ENCODE measurements around the gene ASPSCR1. TPM values are rescaled to one million over a fixed set of nuclear protein-coding genes. Genes with fewer than 3 reads are reported as not detected.

The ASPSCR1 gene
- total RNA-seq, 1 experiment from 2014 or later = 54.9 TPM

DNA sequence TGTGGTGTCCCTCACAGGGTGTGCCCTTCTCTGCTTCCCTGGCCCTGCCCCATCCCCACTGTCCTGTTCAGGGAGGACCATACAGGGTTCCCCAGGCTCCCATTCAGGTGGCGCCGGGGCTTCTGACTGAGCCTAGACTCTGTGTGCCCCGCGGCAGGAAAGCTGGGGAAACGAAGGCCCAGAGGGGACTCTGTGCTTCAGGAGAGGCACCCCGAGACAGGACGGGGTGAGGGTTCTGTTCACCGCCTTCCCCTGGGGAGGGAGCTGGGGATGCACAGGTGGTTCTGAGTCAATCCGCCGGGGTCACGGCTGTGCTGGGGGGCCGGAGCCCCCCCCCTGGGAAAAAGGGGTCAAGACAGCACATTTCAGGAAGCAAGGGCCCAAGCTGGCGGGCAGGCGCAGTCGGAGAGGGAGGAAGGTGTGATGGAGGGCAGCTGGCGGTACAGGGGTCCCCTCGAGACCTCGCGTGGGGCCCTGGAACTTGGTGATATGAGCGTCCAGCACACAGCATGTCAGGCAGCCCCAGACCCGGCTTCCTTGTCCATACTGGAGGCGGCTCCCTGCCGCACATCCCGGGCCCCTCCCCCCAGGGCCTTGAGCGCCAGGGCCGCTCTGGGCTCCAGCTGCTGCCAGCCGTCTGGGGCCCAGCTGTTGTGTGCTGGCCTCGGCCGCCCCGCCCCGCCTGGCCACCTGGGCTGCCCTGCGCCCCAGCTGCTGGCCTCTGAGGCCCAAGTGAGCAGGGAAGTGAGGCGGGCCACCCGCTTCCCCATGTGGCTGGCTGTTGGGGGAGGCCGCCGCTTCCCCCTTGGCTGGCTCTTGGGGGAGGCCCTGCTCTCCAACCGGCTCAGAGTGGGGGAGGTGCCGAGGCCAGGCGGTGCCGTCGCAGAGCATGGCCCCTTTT, 10.8 kb upstream of the ASPSCR1 start:
- intact Hi-C loops (cut with micrococcal nuclease; ENCODE audit: unreplicated experiment) = loop anchor here (5.0 kb wide), 1 partner anchor 36 kb away; no protein-coding TSS in a partner anchor
- DNase-seq = no peak
- H4K20me1 ChIP-seq (ENCODE audit: insufficient read depth) = no peaks in the 10 kb centered on the region
- H3K36me3 ChIP-seq (ENCODE audit: low read depth) = no peaks in the 10 kb centered on the region
- POLR2A ChIA-PET (ENCODE audit: unreplicated experiment) = interaction anchor here (0.6 kb wide), 1 partner anchor 112 kb away, joined by 4 read pairs; no protein-coding TSS in a partner anchor
- H3K4me1 ChIP-seq (replicated peaks; ENCODE audit: insufficient read depth) = no peaks in the 10 kb centered on the region
- no peaks in the 10 kb centered on the region for H3K9me2 ChIP-seq (ENCODE audit: insufficient read depth)
- no peaks in the 10 kb centered on the region for H3K79me2 ChIP-seq (ENCODE audit: low read depth)
- CTCF ChIA-PET = no interaction called here
- H3K27ac ChIP-seq = no peak overlapping the region
- H3K4me2 ChIP-seq = no peak overlapping the region
- BruUV-seq (replicated peaks) = no TSS peak
- no peak overlapping the region for H2AFZ ChIP-seq
- H3K4me3 ChIP-seq = no peak overlapping the region
- H3K27me3 ChIP-seq (ENCODE audit: insufficient read depth, low read depth) = no peaks in the 10 kb centered on the region
- H3K9me3 ChIP-seq (ENCODE audit: insufficient read depth, low read depth) = no peaks in the 10 kb centered on the region
- H3F3A ChIP-seq (ENCODE audit: insufficient read depth, low read depth) = peaks cover 16% of the 10 kb centered on the region
- TF ChIP-seq EZH2 (IDR thresholded peaks at IDR 0.05; ENCODE audit: low read depth) = no peak
- TF ChIP-seq, protein P1, sequence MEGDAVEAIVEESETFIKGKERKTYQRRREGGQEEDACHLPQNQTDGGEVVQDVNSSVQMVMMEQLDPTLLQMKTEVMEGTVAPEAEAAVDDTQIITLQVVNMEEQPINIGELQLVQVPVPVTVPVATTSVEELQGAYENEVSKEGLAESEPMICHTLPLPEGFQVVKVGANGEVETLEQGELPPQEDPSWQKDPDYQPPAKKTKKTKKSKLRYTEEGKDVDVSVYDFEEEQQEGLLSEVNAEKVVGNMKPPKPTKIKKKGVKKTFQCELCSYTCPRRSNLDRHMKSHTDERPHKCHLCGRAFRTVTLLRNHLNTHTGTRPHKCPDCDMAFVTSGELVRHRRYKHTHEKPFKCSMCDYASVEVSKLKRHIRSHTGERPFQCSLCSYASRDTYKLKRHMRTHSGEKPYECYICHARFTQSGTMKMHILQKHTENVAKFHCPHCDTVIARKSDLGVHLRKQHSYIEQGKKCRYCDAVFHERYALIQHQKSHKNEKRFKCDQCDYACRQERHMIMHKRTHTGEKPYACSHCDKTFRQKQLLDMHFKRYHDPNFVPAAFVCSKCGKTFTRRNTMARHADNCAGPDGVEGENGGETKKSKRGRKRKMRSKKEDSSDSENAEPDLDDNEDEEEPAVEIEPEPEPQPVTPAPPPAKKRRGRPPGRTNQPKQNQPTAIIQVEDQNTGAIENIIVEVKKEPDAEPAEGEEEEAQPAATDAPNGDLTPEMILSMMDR (conservative IDR thresholded peaks at IDR 0.05) = no peak

DNA sequence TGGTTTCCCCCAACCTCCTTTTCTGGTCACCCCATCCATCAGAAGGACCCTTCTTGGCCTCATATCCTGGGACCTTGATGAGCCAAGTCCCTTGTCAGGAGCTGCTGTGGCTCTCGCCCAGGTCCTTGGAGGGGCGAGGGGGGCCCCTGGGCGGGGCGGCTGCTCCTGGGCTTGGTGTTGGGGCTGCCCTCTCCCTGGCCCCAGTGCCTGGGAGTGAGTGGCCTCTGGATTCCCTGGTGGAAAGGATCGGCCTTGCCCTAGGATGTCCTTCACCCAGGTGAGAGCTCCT, 10.2 kb upstream of the ASPSCR1 start:
- no TSS peak for BruUV-seq (replicated peaks)
- H4K20me1 ChIP-seq (ENCODE audit: insufficient read depth) = no peaks in the 10 kb centered on the region
- intact Hi-C loops (cut with micrococcal nuclease; ENCODE audit: unreplicated experiment) = loop anchor here (5.0 kb wide), 1 partner anchor 35 kb away; no protein-coding TSS in a partner anchor
- H3K36me3 ChIP-seq (ENCODE audit: low read depth) = no peaks in the 10 kb centered on the region
- no peak overlapping the region for H3K4me3 ChIP-seq
- TF ChIP-seq EZH2 (IDR thresholded peaks at IDR 0.05; ENCODE audit: low read depth) = no peak
- TF ChIP-seq, protein P1 (conservative IDR thresholded peaks at IDR 0.05) = no peak
- no peaks in the 10 kb centered on the region for H3K9me3 ChIP-seq (ENCODE audit: insufficient read depth, low read depth)
- H3K27ac ChIP-seq = no peak overlapping the region
- H3K9me2 ChIP-seq (ENCODE audit: insufficient read depth) = no peaks in the 10 kb centered on the region
- no peak overlapping the region for H3K4me2 ChIP-seq
- DNase-seq = no peak
- H2AFZ ChIP-seq = no peak overlapping the region
- H3K27me3 ChIP-seq (ENCODE audit: insufficient read depth, low read depth) = no peaks in the 10 kb centered on the region
- POLR2A ChIA-PET (ENCODE audit: unreplicated experiment) = no interaction called here
- no peaks in the 10 kb centered on the region for H3K79me2 ChIP-seq (ENCODE audit: low read depth)
- peaks cover 16% of the 10 kb centered on the region for H3F3A ChIP-seq (ENCODE audit: insufficient read depth, low read depth)
- CTCF ChIA-PET = no interaction called here
- no peaks in the 10 kb centered on the region for H3K4me1 ChIP-seq (replicated peaks; ENCODE audit: insufficient read depth)

DNA sequence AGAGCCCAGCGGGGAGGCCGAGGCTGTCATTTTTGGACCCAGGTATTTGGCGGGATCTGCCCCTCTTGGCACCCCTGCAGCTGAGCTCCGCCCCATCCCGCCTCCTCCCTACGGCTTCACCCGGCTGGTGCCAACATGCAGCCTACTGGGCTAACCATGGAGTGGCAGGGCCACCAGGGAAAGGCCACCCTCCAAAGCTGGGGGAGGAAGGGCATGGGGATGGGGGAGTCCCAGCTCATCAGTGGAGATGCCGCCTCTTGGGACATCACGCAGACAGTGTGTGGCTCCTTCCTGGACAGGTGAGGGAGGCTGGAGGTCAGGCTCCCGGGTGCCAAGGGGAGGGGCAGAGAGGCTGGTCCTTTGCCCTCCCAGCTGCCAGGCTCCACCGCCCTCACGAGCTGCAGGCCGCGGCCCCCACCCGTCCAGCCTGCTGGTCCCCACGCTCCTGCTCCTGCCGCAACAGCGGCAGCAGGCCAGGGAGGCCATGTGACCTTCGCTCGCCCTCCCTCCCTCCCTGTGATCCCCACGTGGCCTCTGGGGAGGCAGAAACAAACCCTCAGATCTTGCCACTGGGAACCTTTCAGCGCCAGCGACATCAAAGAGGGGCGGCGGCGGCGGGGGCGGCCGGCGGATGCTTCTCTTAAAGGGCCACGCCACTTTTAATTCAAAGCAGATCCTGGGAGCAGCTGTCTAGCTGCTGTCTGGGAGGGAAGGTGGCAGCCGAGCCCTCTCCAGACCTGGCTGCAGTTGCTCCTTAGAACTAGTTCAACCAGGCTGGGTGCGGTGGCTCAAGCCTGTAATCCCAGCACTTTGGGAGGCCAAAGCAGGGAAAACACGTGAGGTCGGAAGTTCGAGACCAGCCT, 9.7 kb upstream of the ASPSCR1 start:
- Histone ChIP-seq H3K27ac (no peak overlapping the region), H3K36me3 (ENCODE audit: low read depth) (no peaks in the 10 kb centered on the region), H3K27me3 (ENCODE audit: insufficient read depth, low read depth) (no peaks in the 10 kb centered on the region), H4K20me1 (ENCODE audit: insufficient read depth) (no peaks in the 10 kb centered on the region), H3K79me2 (ENCODE audit: low read depth) (no peaks in the 10 kb centered on the region), H3K4me3 (no peak overlapping the region), H3K4me1 (replicated peaks; ENCODE audit: insufficient read depth) (no peaks in the 10 kb centered on the region), H3K9me3 (ENCODE audit: insufficient read depth, low read depth) (no peaks in the 10 kb centered on the region), H2AFZ (no peak overlapping the region), H3F3A (ENCODE audit: insufficient read depth, low read depth) (peaks cover 16% of the 10 kb centered on the region), H3K9me2 (ENCODE audit: insufficient read depth) (no peaks in the 10 kb centered on the region), H3K4me2 (no peak overlapping the region)
- TF ChIP-seq, protein P1 (conservative IDR thresholded peaks at IDR 0.05) = no peak
- TF ChIP-seq EZH2 (IDR thresholded peaks at IDR 0.05; ENCODE audit: low read depth) = no peak
- DNase-seq = peak in 1 of 2 experiments; percentile 69
- POLR2A ChIA-PET (ENCODE audit: unreplicated experiment) = interaction anchor here (0.7 kb wide), 1 partner anchor 47 kb away, joined by 6 read pairs; no protein-coding TSS in a partner anchor
- intact Hi-C loops (cut with micrococcal nuclease; ENCODE audit: unreplicated experiment) = loop anchor here (5.0 kb wide), 1 partner anchor 35 kb away; no protein-coding TSS in a partner anchor
- CTCF ChIA-PET = no interaction called here
- BruUV-seq (replicated peaks) = no TSS peak
